Activated CD8-positive, alpha-beta memory T cell treated with anti-CD3 and anti-CD28 coated beads for 24 hours (primary cell): ENCODE measurements around the gene KMT5C.
A peak's percentile ranks its signal among the peaks of the same experiment; 100 is the strongest.

ENCODE experiments used
- DNase-seq: peaks from one replicate; pipeline ENCODE4 v3.0.0-alpha.2; 2020

Gene KMT5C

DNA sequence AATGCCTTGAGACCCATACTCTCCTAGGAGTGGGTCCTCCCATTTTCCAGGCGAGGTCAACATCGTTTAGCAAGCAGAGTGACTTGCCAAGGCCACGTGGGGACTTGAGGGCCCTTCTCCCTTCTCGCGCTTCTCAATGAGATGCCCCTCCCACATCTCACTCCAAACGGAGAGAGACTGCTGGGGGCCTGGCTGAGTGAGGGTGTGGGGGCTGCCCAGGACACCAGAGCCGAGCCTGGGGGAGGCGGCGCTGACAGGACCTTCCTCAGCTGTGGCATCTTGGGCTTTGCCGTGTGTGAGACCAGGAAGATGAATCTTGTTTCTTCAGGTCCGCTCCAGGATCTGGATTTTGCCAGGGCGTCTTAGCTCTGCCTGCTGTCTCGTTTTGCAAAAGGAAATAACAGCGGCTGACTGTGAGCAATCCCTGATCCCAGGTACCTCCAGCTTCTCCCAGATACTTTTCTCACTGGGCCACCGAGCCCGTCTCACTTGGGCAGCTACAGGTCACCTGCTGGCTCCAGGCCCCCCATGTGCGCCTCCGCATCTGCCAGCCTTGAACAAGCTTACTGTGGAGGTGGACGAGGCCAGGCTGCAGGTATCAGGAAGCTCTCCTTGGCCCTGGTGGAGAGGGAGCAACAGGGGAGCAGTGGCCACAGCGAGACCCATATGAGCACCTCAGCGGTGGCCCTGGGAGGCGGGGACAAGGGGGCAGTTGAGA lies 8.8 kb downstream of the KMT5C start:
- DNase-seq = no peak

DNA sequence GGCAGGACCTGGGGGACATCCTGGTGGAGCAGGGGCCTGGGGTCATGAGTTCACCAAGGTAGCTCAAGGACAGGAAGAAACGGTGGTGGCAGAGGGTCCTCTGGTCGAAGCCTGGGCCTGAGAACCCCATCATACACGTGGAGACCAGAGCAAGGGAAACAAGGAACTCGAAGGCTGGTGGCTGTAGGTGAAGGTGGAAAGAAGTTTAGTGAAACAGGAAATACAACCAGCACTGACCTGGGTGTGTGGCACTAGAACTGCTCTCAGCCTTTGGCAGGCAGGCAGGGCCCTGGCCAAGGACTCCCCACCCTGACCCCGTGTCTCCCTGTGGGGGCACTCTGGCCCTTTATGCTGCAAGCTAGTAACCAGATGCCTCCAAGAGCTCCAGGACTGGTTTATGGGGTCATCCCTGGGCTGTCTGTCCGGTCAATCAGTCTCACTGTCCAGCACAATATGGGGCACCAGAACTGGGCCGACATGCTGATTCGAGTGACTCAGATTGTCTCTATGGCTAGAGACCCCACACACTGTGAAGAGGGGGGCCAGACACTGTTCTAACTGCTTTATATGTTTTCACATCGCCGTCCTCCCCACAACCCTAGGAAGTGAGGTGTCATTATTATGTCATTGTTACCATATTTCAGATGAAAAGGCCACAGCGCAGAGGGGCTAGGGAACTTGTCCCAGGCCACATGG lies 11.1 kb downstream of the KMT5C start:
- no peak for DNase-seq

DNA sequence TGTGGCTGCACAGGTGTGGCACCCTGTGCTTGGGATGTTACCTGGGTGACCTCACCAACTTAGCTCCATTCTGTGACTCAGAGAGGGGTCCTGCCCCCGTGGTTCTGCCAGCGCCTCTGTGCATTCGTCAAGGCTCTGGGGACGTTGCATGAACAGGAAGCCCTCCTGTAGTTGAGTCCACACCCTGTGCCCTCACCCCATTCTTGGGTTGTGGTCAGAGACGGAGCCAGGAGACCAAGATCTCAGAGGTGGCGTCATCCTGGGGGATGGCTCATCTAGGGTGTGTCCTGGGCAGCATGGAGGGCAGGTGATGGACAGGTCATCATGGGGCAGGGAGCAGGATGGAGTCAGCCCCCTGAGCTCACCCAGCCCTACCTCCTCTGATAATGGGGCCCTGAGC lies 12.4 kb downstream of the KMT5C start:
- DNase-seq = no peak

DNA sequence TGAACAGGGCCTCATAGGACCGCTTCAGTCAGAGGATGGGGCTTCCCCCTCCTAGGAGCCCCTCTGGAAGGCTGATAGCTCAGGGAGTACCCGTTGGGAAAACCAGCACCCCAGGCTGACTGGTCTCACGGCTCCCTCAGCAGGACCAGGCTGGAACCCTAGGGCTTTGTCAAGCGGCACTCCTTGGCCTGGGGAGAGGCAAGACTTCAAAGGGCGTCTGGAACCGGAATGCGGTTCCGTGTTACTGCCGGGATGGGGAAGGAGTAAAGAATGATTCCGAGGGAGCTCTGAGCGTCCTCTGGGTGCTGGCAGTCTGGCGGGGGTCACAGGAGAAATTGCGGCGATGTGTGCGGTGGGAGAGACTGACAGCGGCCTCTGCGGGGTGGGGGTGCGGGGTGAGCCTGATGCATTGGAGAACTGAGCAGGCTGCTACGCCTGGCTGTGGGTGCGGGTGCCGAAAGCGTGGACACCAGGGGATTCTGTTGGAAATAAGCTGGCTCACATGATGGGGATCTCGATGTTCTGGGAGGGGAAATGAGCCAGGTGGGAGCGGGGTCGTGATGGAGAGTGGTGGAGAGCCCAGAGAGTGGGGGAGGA lies 13.0 kb downstream of the KMT5C start:
- DNase-seq = no peak

DNA sequence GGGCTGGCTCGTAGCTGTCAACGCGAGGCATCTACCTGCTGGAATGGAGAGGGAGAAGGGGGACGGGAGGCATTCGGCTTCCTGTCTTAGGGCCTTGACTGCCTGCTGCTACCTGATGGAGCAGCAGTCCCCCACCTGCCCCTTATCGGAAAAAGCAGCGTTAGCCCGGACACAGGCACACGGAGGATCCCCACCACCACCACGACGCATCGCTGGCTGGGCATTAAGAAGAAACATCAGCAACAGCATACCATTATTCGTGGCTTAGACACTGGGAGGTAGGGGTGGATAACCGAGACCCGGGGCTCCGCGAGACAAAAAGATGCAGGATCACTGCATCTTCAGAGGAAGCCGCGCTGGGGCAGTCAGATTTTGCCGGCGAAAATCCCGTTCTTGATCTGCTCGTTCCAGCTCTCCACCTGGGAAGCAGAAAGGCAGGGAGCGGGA lies 13.7 kb downstream of the KMT5C start:
- no peak for DNase-seq

DNA sequence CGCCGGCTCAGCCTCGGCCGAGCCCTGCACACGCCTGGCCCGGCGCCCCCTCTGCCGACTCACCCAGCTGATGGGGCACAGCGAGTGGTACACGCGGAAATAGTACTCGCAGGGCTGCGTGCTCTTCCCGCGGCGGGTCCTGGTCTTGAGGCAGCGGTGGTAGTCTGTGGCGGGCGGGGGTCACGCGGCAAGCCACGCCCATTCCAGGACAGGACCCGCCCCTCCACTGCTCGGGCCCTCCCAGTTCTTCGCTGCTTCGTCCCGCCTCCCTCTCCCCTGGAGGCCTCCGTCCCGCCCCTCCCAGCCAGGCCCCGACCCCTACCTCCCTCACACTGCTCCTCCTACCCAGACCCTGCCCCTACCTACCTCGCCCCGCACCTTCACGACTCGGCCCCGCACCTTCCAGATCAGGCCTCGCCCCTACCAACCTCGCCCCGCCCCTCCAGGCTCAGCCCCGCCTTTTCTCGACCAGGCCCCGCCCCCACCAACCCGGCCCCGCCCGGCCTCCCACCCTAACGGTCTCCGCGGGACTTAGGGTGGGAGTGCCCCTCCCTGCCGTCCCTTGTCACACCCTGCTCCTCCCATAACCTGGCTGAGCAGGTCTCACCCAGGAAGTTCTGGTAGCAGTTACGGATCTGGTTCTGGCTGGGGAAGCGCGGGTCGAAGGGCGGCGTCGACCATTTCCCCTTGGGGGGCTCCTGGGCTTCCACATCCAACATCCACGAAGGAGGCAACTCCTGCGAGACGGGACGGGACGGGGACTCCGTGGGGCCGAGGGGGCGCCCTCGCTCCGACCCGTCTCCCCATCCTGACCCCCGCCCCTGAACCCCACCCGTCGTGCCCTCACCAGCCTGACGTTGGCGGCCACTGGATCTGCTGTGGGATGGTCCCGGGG lies 14.4 kb downstream of the KMT5C start:
- DNase-seq = peak; percentile 82

DNA sequence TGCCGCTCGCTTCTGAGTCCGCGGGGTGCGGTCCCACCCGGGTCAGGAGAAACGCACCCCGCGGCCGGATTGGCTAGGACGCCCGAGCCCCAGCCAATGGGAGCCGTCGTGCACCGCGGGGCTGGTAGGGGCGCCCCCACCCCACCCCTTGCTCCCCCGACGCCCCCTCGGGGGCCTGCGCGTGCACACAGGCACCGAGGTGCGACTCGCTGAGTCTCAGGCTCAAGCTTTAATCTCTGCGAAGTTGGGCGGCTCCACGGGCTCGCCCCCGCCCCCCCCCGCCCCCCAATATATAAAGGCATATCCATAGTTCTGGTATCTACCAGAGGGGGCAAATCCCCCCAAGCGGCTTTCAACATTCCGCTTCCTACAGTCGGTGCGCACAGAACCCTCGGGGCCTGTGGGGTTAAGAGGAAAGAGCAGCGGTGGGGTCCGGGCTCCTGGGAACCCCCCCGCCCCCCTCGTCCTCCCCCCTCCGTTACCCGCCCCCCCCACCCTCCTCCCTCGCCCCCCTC lies 15.1 kb downstream of the KMT5C start, which contains the start of gene COX6B2:
COX6B2 (minus strand) TSS at position 22 of the 515 bp plus-strand sequence. CDS start 198 bp downstream, outside the sequence.
- no peak for DNase-seq

DNA sequence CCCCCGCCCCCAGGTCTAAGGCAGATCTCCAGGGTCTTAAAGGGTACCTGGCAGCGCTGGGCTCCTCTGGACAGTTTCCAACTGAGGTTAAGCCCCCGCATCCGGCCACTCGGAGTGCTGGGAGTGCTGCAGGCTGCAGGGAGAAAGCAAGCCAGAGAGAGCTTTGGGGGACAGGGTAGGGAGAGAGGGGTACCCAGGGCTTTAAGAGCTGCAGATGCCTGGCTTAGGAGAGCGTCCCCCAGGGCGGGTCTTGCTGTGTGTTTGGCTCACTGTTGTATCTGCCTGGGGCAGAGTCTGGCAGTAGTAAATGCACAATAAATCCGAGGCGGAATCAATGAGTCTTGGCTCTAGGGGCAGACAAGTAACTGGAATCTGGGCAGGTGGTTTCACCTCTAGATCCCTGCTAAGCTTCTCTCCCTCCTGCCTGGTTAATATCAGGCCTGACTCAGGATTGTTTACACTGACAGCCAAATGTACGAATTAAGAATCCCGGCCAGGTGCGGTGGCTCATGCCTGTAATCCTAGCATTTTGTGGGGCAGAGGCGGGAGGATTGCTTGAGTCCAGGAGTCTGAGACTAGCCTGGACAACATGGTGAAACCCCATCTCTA lies 15.6 kb downstream of the KMT5C start:
- DNase-seq = no peak

DNA sequence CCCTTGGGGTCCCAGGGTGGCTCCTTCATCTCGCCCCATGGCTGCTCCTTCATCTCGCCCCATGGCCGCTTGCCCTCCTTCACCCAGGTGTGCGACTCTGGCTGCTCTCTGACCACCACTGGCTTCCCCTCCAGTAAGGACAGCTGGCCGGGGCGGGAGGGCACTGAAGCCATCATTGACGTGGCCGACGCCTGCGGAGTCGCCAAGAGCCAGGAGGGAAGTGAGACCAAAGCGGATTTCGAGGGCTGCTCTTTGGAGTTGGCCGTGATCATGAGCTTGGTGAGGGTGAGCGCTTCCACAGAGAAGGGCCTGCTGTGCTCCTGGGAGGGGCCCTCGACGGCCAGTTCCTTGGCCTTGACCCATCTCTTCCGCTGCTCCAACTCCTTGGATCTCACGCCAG lies 18.8 kb downstream of the KMT5C start:
- no peak for DNase-seq

DNA sequence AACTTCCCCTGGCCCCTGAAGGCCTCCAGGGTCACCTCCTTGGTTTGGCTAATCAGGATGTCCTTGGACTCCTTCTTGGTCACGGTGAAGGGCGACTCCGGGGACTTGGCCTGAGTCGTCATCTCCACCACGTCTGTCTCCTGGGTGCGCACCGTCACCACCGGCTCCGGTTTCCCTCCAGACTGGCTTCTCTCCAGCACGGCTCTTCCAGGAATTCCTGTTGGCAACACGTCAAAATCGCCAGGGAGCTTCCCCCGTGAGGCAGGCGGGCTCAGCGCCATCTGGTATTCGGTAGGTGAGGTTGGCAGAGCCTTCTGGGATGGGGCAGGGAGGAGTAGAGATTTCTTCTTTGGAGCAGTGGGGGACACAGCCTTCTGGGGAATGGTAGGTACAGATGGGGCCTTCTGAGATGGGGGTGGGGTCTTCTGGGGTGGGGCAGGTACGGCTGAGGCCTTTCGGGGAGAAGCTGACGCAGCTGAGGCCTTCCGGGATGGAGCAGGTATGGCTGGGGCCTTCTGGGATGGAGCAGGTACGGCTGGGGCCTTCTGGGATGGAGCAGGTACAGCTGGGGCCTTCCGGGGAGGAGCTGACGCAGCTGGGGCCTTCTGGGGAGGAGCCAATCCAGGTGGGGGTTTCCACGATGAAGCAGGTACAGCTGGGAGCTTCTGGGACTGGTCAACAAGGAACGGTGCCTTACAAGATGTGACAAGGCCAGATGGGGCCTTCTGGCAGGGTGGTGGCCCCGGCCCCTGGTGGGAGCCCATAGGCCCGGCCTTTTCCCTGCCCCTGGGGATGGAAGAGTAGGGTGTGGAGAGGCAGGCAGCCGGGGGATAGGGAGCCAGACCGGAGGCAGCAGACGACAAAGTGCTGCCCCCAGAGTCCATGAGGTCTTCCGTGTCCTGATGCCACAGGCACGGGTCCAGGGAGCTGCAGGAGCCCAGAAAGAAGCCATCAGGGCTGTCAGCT lies 19.6 kb downstream of the KMT5C start:
- no peak for DNase-seq

DNA sequence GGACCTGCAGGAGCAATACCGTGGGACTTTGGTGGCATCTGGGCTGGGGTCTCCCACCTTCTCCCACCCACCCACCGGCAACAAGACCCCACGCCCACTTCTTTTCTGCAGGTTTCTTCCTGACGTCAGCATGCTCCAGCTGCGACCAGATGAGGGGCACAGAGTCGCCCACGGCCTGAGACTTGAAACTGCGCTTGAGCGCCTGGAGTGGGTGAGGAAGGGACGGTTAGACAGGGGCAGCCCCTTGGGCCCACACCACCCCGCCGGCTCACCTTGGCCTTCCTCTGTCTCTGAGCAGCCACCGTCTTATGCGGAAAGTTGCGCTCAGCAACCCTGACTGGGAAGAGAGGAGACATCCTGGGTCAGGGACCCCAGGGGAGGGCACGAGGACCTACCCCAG lies 21.2 kb downstream of the KMT5C start:
- DNase-seq = no peak

DNA sequence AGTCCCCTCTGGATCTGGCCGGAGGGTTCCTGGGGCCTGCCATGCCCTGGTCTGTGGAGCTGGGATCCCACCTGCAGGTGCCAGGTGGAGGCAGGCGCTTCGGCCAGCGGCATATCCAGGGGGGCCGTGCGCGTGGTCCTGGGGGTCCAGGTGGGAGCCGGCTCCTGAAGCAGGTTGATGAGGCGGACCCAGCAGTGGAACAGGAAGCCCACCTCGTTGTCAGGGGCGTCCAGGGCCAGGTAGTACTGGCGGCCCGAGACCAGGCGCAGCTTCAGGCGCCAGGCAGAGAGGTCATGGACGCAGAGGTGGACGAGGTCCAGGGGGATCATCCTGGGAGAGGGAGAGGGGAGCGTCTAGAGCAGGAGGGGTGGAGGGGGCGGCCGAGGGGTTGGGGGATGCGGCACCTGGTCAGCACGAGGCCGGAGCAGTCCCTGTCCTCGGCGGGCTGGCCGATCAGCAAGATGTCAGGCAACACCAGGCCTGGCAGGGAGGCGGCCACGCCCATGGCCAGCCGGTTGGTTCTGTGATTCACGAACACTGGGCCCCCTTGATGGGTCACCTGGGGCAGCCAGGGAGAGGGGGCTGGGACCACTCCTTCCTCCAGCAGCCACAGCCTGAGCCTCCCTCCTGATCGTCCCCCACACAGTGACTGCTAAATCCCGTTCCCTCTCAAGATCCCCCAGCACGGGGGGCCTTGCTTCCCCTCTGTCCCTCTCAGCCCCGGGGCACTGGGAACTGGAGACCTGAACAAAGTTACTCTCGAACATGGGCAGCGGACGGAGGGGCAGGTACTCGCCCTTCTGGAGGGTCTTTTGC lies 22.7 kb downstream of the KMT5C start:
- DNase-seq = no peak

DNA sequence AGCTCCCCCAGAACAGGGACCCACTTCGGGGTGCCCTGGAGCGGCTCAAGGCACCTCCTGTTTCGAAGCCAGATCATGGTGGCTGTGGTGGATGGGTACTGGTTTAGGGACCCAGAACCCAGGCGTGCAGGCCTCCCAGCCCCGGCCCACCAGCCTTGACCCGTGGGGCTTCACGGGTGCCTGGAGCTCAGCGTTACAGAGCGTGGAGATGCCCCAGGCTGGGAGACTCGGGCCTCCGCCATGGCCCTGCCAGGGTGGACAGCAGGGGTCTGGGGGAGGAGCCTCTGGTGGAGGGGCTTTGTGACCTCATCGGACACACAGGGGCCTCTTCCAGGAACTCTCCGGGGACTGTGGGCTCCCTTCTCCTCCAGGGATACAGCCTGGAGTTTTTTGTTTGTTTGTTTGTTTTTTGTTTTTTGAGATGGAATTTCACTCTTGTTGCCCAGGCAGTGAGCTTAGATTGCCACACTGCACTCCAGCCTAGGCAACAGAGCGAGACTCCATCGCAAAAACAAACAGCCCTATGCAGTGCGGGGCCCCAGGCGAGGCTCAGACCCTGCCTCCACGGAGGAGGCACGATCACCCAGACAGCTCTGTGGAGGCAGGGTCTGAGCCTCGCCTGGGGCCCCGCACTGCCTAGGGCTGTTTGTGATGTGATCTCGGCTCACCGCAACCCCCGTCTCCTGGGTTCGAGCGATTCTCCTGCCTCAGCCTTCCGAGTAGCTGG lies 23.5 kb downstream of the KMT5C start, which contains the start of gene GARIN5B:
GARIN5B (minus strand) TSS at position 271 of the 727 bp plus-strand sequence; CDS start at position 77, 194 bp downstream.
- no peak for DNase-seq

DNA sequence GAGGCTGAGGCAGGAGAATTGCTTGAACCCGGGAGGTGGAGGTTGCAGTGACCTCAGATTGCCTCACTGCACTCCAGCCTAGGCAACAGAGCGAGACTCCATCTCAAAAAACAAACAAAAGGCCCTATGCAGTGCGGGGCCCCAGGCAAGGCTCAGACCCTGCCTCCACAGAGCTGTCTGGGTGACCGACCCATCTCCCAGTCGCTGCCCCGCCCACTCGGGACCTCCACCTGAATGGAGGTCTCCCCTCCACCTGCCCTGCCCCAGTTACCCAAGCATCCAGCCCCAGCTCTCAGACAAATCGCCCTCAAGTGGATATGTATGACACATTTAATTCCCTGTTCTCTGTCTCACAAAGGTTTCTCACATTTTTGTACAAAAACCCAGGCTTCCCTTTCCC lies 25.6 kb downstream of the KMT5C start:
- no peak for DNase-seq

DNA sequence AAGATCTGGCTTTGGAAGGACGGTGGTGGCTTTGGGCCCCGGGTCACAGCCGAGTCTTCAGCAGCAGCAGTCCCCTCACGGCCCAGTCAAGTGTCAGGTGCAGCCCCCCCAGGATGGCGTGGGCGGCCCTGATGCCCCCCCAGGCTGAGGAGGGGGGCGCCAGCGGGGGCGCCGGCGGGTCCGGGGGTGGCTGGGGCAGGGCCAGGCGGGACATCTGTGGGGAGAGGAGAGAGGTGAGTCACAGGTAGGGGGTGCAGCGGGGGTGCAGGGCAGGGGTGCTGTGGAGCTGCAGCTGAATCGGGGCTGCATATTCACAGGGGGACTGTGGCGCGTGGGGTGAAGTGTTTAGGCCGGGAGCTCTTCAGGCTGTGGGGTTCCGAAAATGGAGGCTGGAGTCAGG lies 26.3 kb downstream of the KMT5C start:
- no peak for DNase-seq

DNA sequence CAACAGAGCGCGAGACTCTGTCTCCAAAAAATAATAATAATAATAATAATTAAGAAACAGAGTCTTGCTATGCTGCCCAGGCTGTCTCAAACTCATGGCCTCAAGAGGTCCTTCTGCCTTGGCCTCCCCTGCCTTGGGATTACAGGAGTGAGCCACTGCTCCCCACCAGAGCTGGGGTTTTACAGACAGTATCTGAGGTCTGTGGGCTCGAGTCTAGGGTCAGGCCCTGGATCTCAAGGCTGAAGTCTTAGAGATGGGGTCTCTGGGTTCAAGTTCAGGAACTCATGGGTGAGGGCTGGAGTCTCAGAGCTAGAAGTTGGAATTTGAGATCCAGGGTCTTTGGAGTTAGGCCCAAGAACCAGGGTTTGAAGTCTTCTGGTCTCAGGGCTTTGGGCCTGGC lies 27.1 kb downstream of the KMT5C start:
- no peak for DNase-seq

DNA sequence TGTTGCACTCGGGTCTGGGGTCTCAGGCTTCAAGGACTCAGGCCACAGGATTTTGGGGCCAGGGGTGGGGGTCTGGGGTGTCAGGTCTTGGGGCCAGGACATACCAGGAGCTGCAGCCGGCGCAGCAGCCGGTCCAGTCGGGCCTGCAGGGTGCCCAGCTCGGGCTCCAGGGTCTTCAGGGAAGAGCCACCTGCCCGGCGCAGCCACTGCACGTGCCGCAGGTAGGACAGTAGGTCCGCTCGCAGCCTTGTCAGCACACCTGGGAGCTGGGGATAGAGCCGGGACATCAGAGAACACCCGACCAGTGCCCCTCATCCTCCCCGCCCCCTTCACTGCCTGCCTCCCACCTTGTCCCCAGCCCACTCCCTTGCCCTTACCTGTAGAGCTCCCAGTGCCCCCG lies 28.4 kb downstream of the KMT5C start:
- DNase-seq = no peak

DNA sequence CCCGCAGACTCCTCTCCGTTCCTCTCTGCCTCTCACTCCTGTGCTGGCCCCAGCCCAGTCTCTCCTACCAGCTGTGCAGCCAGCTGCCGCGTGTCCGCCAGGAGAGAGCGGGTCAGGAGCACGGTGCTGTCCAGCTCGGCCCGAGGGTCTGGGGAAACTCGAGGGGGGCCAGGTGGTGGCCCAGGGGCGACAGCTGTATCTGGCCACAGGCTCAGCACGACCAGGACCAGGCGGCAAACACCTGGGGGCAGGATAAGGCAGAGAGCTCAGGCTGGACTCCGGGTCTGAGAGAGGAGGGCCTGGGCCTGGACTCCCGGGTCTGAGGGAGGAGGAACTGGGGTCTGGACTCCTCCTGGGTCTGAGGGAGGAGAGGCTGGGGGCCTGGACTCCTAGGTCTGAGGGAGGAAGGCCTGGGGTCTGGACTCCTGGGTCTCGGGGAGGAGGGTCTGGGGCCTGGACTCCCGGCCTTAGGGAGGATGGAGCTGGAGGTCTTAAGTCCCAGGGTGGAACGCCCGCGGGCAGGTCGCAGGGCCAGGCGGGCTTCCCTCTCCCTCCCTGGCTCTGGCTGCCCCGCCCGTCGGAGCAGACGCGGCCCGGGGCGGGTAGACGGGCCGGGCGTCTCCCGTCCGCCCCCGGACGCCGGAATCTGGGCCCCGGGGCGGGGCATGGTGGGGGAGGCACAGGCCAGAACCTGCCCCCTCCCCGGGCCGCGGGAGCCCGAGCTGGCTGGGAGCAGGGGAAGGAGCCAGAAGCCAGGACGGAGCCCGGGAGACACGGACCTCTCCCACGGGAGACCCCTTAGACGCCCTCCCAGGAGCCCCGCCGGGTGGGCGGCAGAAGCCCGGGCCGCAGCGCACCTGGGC lies 29.3 kb downstream of the KMT5C start:
- DNase-seq = peak; percentile 68
